ELF-1 (cell line): ENCODE data around the gene ANKS3.

ENCODE experiments used
- DNase-seq: peaks from one replicate; pipeline ENCODE4 v3.0.0-alpha.2; 2016; ENCODE audit warnings: low read depth, low spot score

Gene ANKS3

GRCh38 chr16:4648917-4649316 is 85.2 kb downstream of the ANKS3 start:
- no peak for DNase-seq

GRCh38 chr16:4647644-4647980 is 86.5 kb downstream of the ANKS3 start:
- no peak for DNase-seq

GRCh38 chr16:4646773-4647643 is 87.1 kb downstream of the ANKS3 start:
- DNase-seq: no peak
